ENCODE results near the gene TRMT2A.

The TRMT2A gene

GRCh38 chr22:20148414-20148813, 31.4 kb upstream of the TRMT2A start:
- CTCF ChIA-PET: no interaction called here
- no peak for TF ChIP-seq CTCF (conservative IDR thresholded peaks at IDR 0.05; ENCODE audit: low read depth)
- no peak for DNase-seq (ENCODE audit: low spot score)
- POLR2A ChIA-PET (ENCODE audit: low non-redundant PET): no interaction called here
- no peak overlapping the region for H3K27ac ChIP-seq

GRCh38 chr22:20147237-20147988, 30.4 kb upstream of the TRMT2A start:
- H3K27ac ChIP-seq: no peak overlapping the region
- no peak for DNase-seq (ENCODE audit: low spot score)
- ChIA-PET POLR2A (ENCODE audit: low non-redundant PET) (no interaction called here), CTCF (no interaction called here)
- TF ChIP-seq CTCF (conservative IDR thresholded peaks at IDR 0.05; ENCODE audit: low read depth): no peak

GRCh38 chr22:20146777-20147176, 29.8 kb upstream of the TRMT2A start:
- no peak for DNase-seq (ENCODE audit: low spot score)
- ChIA-PET POLR2A (ENCODE audit: low non-redundant PET) (no interaction called here), CTCF (no interaction called here)
- no peak for TF ChIP-seq CTCF (conservative IDR thresholded peaks at IDR 0.05; ENCODE audit: low read depth)
- no peak overlapping the region for H3K27ac ChIP-seq

- ChIA-PET CTCF (no interaction called here), POLR2A (ENCODE audit: low non-redundant PET) (no interaction called here)
- H3K27ac ChIP-seq: peak overlapping the region; percentile 21; the same call in 1 of the 2 replicates
- no peak for TF ChIP-seq CTCF (conservative IDR thresholded peaks at IDR 0.05; ENCODE audit: low read depth)
- no peak for DNase-seq (ENCODE audit: low spot score)
Measured at GRCh38 chr22:20145832-20146223, 28.8 kb upstream of the TRMT2A start.

DNA sequence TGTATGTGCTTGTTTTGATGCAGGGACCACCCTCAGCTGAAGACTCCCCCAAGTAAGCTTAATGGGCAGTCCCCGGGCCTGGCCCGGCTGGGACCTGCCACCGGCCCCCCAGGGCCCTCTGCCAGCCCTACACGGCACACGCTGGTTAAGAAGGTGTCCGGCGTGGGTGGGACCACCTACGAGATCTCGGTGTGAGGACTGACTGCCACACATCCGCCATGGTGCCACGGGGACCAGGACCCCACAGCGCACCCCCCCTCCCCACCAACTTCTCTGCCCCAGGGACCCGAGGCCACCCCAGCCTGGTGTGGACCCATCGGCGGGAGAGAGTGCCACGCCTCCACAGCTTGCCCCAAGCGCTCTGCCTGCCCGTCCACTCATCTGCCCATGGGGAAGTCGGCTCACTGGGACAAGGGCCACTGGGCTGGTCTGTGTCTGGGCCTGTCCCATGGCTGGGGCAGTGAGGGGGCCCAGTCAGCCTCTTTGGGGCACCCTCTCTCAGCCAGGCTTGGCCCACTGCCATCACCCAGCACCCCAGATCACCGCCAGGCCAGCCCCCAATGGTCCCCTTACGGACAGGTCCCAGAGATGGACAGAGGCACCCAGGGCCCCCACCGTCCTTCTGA, 28.3 kb upstream of the TRMT2A start:
- CTCF ChIA-PET: no interaction called here
- H3K27ac ChIP-seq: peak overlapping the region; percentile 21; the same call in 1 of the 2 replicates
- DNase-seq (ENCODE audit: low spot score): no peak
- no peak for TF ChIP-seq CTCF (conservative IDR thresholded peaks at IDR 0.05; ENCODE audit: low read depth)
- POLR2A ChIA-PET (ENCODE audit: low non-redundant PET): no interaction called here

GRCh38 chr22:20143883-20144665, 27.0 kb upstream of the TRMT2A start:
- H3K27ac ChIP-seq: peak overlapping the region; percentile 27; the same call in 1 of the 2 replicates
- CTCF ChIA-PET: no interaction called here
- TF ChIP-seq CTCF (conservative IDR thresholded peaks at IDR 0.05; ENCODE audit: low read depth): no peak
- DNase-seq (ENCODE audit: low spot score): no peak
- POLR2A ChIA-PET (ENCODE audit: low non-redundant PET): no interaction called here

Measured in RWPE1 (cell line).